ENCODE results near the gene SEMA4A.
A peak's percentile ranks its signal among the peaks of the same experiment; 100 is the strongest.
"Not testable (repeated sequence)": the region's sequence is repeated elsewhere in the genome, so short reads cannot be mapped to it uniquely, and the experiment has no call there.

Gene SEMA4A

GRCh38 chr1:156119503-156120209, 33.7 kb upstream of the SEMA4A start:
- H3K36me3 ChIP-seq (ENCODE audit: insufficient read depth) = no peaks in the 10 kb centered on the region
- no peak overlapping the region; the same call in 1 of the 2 replicates for H3K27ac ChIP-seq
- no peaks in the 10 kb centered on the region for H3K27me3 ChIP-seq (ENCODE audit: insufficient read depth, low read depth)
- peaks cover 84% of the 10 kb centered on the region for H3K4me1 ChIP-seq (ENCODE audit: low read depth, poor library complexity, severe bottlenecking)
- H3K9ac ChIP-seq = no peak overlapping the region
- H4K20me1 ChIP-seq (ENCODE audit: insufficient read depth) = no peaks in the 10 kb centered on the region
- peaks cover 92% of the 10 kb centered on the region for H3K79me2 ChIP-seq (ENCODE audit: insufficient read depth, low read depth)
- no peak for TF ChIP-seq CTCF (conservative IDR thresholded peaks at IDR 0.05; ENCODE audit: low read depth, low read length)
- H2AFZ ChIP-seq (ENCODE audit: low read depth) = no peak overlapping the region
- H3K4me2 ChIP-seq = peak overlapping the region; percentile 8; the same call in 1 of the 2 replicates
- H3K4me3 ChIP-seq (IDR thresholded peaks at IDR 0.05; ENCODE audit: insufficient read depth, low read depth, low read length) = no peak overlapping the region

- H2AFZ ChIP-seq (ENCODE audit: low read depth) = no peak overlapping the region
- H3K4me2 ChIP-seq = peak overlapping the region; percentile 3; the same call in 1 of the 2 replicates
- H3K27me3 ChIP-seq (ENCODE audit: insufficient read depth, low read depth) = no peaks in the 10 kb centered on the region
- H4K20me1 ChIP-seq (ENCODE audit: insufficient read depth) = no peaks in the 10 kb centered on the region
- peaks cover 92% of the 10 kb centered on the region for H3K79me2 ChIP-seq (ENCODE audit: insufficient read depth, low read depth)
- H3K4me1 ChIP-seq (ENCODE audit: low read depth, poor library complexity, severe bottlenecking) = peaks cover 91% of the 10 kb centered on the region
- H3K4me3 ChIP-seq (IDR thresholded peaks at IDR 0.05; ENCODE audit: insufficient read depth, low read depth, low read length) = no peak overlapping the region
- no peaks in the 10 kb centered on the region for H3K36me3 ChIP-seq (ENCODE audit: insufficient read depth)
- H3K27ac ChIP-seq = no peak overlapping the region; the same call in 1 of the 2 replicates
- no peak for TF ChIP-seq CTCF (conservative IDR thresholded peaks at IDR 0.05; ENCODE audit: low read depth, low read length)
- H3K9ac ChIP-seq = no peak overlapping the region
These were observed 33.1 kb upstream of the SEMA4A start for GRCh38 chr1:156120318-156120717.

DNA sequence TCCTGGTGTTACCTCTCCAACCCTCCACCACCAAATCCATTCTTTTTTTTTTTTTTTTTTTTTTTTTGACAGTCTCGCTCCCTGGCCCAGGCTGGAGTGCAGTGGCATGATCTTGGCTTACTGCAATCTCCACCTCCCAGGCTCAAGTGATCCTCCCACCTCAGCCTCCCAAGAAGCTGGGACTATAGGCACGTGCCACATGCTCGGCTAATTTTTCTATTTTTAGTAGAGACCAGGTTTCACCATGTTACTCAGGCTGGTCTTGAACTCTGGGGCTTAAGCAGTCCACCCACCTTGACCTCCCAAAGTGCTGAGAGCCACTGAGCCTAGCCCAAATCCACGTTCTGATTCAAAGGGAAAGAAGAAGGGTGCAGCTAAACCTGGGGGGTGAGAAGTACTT, 32.4 kb upstream of the SEMA4A start:
- not testable (repeated sequence) for H3K4me3 ChIP-seq (IDR thresholded peaks at IDR 0.05; ENCODE audit: insufficient read depth, low read depth, low read length); H3K27ac ChIP-seq; H3K27me3 ChIP-seq (ENCODE audit: insufficient read depth, low read depth); H2AFZ ChIP-seq (ENCODE audit: low read depth); H3K36me3 ChIP-seq (ENCODE audit: insufficient read depth); H3K9ac ChIP-seq; H4K20me1 ChIP-seq (ENCODE audit: insufficient read depth)
- Histone ChIP-seq H3K4me1 (ENCODE audit: low read depth, poor library complexity, severe bottlenecking) (peaks cover 98% of the 10 kb centered on the region), H3K4me2 (peak overlapping the region; percentile 3; the same call in 1 of the 2 replicates), H3K79me2 (ENCODE audit: insufficient read depth, low read depth) (peaks cover 88% of the 10 kb centered on the region)

- Histone ChIP-seq H3K4me3 (IDR thresholded peaks at IDR 0.05; ENCODE audit: insufficient read depth, low read depth, low read length) (no peak overlapping the region), H3K79me2 (ENCODE audit: insufficient read depth, low read depth) (peaks cover 84% of the 10 kb centered on the region), H3K27ac (peak overlapping the region; percentile 90; the same call in 1 of the 2 replicates), H4K20me1 (ENCODE audit: insufficient read depth) (no peaks in the 10 kb centered on the region), H3K4me2 (peak overlapping the region; percentile 92; the same call in 1 of the 2 replicates), H3K4me1 (ENCODE audit: low read depth, poor library complexity, severe bottlenecking) (peaks cover 100% of the 10 kb centered on the region), H3K36me3 (ENCODE audit: insufficient read depth) (no peaks in the 10 kb centered on the region), H3K9ac (no peak overlapping the region), H2AFZ (ENCODE audit: low read depth) (no peak overlapping the region), H3K27me3 (ENCODE audit: insufficient read depth, low read depth) (no peaks in the 10 kb centered on the region)
- TF ChIP-seq CTCF (conservative IDR thresholded peaks at IDR 0.05; ENCODE audit: low read depth, low read length) = no peak
These were observed 31.9 kb upstream of the SEMA4A start for GRCh38 chr1:156121457-156121856.

DNA sequence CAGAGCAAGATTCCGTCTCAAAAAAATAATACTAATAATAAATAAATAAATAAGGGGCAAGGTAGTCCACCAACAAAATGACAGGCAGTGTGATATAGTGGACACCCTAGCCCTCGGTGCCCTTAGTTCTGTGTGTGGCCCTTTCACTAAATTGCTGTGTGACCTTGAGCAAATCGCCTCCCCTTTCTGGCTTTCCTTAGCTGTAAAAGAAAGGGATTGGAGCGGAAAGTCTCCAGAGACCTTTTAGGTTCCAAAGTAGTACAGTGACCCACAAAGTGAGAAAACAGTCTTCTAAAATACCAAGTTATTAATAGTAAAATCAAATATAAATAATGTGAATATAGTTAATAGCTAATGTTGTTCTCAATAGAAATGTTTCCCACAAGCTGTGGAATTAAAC, 31.3 kb upstream of the SEMA4A start:
- no peak for TF ChIP-seq CTCF (conservative IDR thresholded peaks at IDR 0.05; ENCODE audit: low read depth, low read length)
- Histone ChIP-seq H3K36me3 (ENCODE audit: insufficient read depth) (no peaks in the 10 kb centered on the region), H3K9ac (no peak overlapping the region; the same call in 1 of the 2 replicates), H3K27ac (peak overlapping the region; percentile 90), H3K27me3 (ENCODE audit: insufficient read depth, low read depth) (no peaks in the 10 kb centered on the region), H4K20me1 (ENCODE audit: insufficient read depth) (no peaks in the 10 kb centered on the region), H3K4me3 (IDR thresholded peaks at IDR 0.05; ENCODE audit: insufficient read depth, low read depth, low read length) (no peak overlapping the region), H3K4me1 (ENCODE audit: low read depth, poor library complexity, severe bottlenecking) (peaks cover 100% of the 10 kb centered on the region), H3K79me2 (ENCODE audit: insufficient read depth, low read depth) (peaks cover 78% of the 10 kb centered on the region), H2AFZ (ENCODE audit: low read depth) (no peak overlapping the region), H3K4me2 (peak overlapping the region; percentile 92)
